H1 (cell line): Measurements from ENCODE around the gene ALKAL2. TPM values are rescaled to one million over a fixed set of nuclear protein-coding genes. Genes with fewer than 3 reads are reported as not detected.

Experiments used
- ATF2 ChIP-seq: IDR thresholded peaks from 2 replicates; pipeline ENCODE4 v1.6.1; 2012; ENCODE audit warnings: low read length, inconsistent platforms
- CBX5 ChIP-seq: fragments of 300-800, 300-1000 bp; sonication (generic); IDR thresholded peaks from 2 replicates; pipeline ENCODE4 v1.7.1; 2016; ENCODE audit warnings: antibody characterized with exemption, low read length, low read depth
- GABPA ChIP-seq: IDR thresholded peaks from 2 replicates; pipeline ENCODE4 v1.6.1; 2011; ENCODE audit warnings: mild to moderate bottlenecking, low read length, moderate library complexity, borderline replicate concordance; ENCODE audit not compliant: insufficient read depth
- NANOG ChIP-seq: IDR thresholded peaks from 2 replicates; pipeline ENCODE4 v1.6.1; 2011; ENCODE audit warnings: low read length, low read depth, mild to moderate bottlenecking, inconsistent platforms; ENCODE audit not compliant: insufficient read depth, poor library complexity, severe bottlenecking
- polyA plus RNA-seq, 7 experiments: library from polyadenylated mRNA; depleted of rRNA in 3 of 7; stranded (reverse) in 5 of 7; unstranded in 2 of 7; fragments of >200 nt in 5 of 7; fragments of 200-250 nt in 2 of 7; gene quantifications; 1 replicate in 5 of 7; 2 replicates in 1 of 7; 4 replicates in 1 of 7; pipeline versions ENCODE4 v1.2.1 to v1.2.3, GENCODE V29; 2011 to 2013; ENCODE audit warnings: missing spikeins in 2 of 7, mixed read lengths in 2 of 7
- total RNA-seq: library from RNA; stranded (reverse); fragmentation: NEBNext Ultra II Directional; extraction: Animal tissue kit (Norgen Biotek cat#: 25700); gene quantifications from 2 replicates; pipeline ENCODE4 v1.2.1, GENCODE V29; 2021

The ALKAL2 gene
- total and polyA plus RNA-seq, 2 of the 8 experiments (the other 6 are each of a cell fraction or from before 2014, with no cell fraction given): 4.6 to 11.5 TPM

- no peak for TF ChIP-seq ATF2
- TF ChIP-seq GABPA: no peak
- TF ChIP-seq CBX5: no peak
- TF ChIP-seq NANOG: no peak
- TF ChIP-seq, all 59 proteins: peak for 0
Measured at GRCh38 chr2:257842-258241, 30.0 kb downstream of the ALKAL2 start (continued).
